ENCODE results near the gene ATP7A.
"Not testable (repeated sequence)": the region's sequence is repeated elsewhere in the genome, so short reads cannot be mapped to it uniquely, and the experiment has no call there.

The ATP7A gene

DNA sequence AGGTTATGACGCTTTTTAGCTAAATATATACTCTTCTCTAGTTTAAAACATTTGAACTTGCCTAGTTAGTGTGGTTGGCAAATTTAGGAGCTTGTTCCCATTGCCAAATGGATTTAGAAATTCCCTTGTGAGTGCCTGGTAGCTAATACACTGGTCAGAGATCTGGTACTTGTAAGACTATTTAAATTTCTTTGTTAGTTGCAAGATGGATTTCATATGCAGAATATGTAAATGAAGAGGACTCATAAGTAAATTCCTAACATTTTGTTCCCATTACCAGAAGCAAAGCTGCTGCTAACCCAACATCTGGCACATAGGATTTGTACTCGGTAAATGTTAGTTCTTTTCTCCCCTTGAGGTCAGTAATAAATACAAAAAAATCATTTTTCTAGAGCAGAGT, 137.6 kb downstream of the ATP7A start:
- no peak overlapping the region for H3K9ac ChIP-seq (ENCODE audit: low read depth, low read length, poor library complexity, severe bottlenecking)
- no peak overlapping the region for H3K4me2 ChIP-seq (ENCODE audit: low read depth, low read length, poor library complexity, severe bottlenecking)
- no peak for TF ChIP-seq EZH2phosphoT487 (IDR thresholded peaks at IDR 0.05; ENCODE audit: borderline replicate concordance)
- TF ChIP-seq, protein P1, sequence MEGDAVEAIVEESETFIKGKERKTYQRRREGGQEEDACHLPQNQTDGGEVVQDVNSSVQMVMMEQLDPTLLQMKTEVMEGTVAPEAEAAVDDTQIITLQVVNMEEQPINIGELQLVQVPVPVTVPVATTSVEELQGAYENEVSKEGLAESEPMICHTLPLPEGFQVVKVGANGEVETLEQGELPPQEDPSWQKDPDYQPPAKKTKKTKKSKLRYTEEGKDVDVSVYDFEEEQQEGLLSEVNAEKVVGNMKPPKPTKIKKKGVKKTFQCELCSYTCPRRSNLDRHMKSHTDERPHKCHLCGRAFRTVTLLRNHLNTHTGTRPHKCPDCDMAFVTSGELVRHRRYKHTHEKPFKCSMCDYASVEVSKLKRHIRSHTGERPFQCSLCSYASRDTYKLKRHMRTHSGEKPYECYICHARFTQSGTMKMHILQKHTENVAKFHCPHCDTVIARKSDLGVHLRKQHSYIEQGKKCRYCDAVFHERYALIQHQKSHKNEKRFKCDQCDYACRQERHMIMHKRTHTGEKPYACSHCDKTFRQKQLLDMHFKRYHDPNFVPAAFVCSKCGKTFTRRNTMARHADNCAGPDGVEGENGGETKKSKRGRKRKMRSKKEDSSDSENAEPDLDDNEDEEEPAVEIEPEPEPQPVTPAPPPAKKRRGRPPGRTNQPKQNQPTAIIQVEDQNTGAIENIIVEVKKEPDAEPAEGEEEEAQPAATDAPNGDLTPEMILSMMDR (conservative IDR thresholded peaks at IDR 0.05; ENCODE audit: low read length), result no peak

DNA sequence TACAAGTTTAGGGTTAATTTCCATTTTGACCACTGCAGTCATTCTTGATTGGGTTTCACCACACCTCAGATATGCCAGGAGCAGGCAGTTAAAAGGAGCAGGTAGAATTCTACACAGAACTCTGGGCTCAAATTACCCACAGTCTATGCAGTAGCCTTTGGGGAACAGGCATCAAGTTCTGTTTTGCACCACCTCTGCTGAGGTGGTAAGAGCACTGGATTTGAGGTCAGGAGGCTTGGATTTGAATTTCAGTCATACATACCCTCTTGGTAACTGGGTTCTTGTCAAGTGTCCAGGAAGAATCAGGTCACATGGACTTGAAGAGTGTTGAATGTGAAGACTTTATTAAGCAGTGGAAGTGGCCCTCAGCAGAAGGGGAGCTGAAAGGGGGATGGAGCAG, 153.2 kb downstream of the ATP7A start:
- H2AFZ ChIP-seq (ENCODE audit: low read length), result no peak overlapping the region
- no peaks in the 10 kb centered on the region for H3K4me1 ChIP-seq (ENCODE audit: insufficient read depth, low read length, poor library complexity, severe bottlenecking)
- H3K36me3 ChIP-seq (ENCODE audit: insufficient read depth, low read length), result no peaks in the 10 kb centered on the region
- H3K4me2 ChIP-seq (ENCODE audit: low read depth, low read length, poor library complexity, severe bottlenecking), result no peak overlapping the region
- no peaks in the 10 kb centered on the region for H3K9me3 ChIP-seq (ENCODE audit: insufficient read depth, low read depth, low read length)
- no peak for TF ChIP-seq EZH2phosphoT487 (IDR thresholded peaks at IDR 0.05; ENCODE audit: borderline replicate concordance)
- TF ChIP-seq, protein P1 (conservative IDR thresholded peaks at IDR 0.05; ENCODE audit: low read length), result no peak
- H4K20me1 ChIP-seq (ENCODE audit: insufficient read depth, low read length, poor library complexity, severe bottlenecking), result no peaks in the 10 kb centered on the region
- no peaks in the 10 kb centered on the region for H3K79me2 ChIP-seq (ENCODE audit: insufficient read depth, low read length)
- H3K9ac ChIP-seq (ENCODE audit: low read depth, low read length, poor library complexity, severe bottlenecking), result no peak overlapping the region
- no peak overlapping the region for H3K4me3 ChIP-seq (ENCODE audit: low read length, poor library complexity, severe bottlenecking)
- H3F3A ChIP-seq (ENCODE audit: low read depth), result no peaks in the 10 kb centered on the region
- H3K27me3 ChIP-seq (ENCODE audit: insufficient read depth, low read length, poor library complexity, severe bottlenecking), result no peaks in the 10 kb centered on the region
- no peaks in the 10 kb centered on the region for H3K9me2 ChIP-seq (replicated peaks; ENCODE audit: low read depth, low read length)

More for the DNA sequence above, 137.6 kb downstream of the ATP7A start:
- Histone ChIP-seq H3K4me3 (ENCODE audit: low read length, poor library complexity, severe bottlenecking) (no peak overlapping the region), H2AFZ (ENCODE audit: low read length) (no peak overlapping the region), H3K79me2 (ENCODE audit: insufficient read depth, low read length) (no peaks in the 10 kb centered on the region), H3K27me3 (ENCODE audit: insufficient read depth, low read length, poor library complexity, severe bottlenecking) (no peaks in the 10 kb centered on the region), H3K4me1 (ENCODE audit: insufficient read depth, low read length, poor library complexity, severe bottlenecking) (no peaks in the 10 kb centered on the region), H4K20me1 (ENCODE audit: insufficient read depth, low read length, poor library complexity, severe bottlenecking) (no peaks in the 10 kb centered on the region), H3K36me3 (ENCODE audit: insufficient read depth, low read length) (no peaks in the 10 kb centered on the region), H3K9me2 (replicated peaks; ENCODE audit: low read depth, low read length) (no peaks in the 10 kb centered on the region), H3K9me3 (ENCODE audit: insufficient read depth, low read depth, low read length) (no peaks in the 10 kb centered on the region), H3F3A (ENCODE audit: low read depth) (no peaks in the 10 kb centered on the region)

DNA sequence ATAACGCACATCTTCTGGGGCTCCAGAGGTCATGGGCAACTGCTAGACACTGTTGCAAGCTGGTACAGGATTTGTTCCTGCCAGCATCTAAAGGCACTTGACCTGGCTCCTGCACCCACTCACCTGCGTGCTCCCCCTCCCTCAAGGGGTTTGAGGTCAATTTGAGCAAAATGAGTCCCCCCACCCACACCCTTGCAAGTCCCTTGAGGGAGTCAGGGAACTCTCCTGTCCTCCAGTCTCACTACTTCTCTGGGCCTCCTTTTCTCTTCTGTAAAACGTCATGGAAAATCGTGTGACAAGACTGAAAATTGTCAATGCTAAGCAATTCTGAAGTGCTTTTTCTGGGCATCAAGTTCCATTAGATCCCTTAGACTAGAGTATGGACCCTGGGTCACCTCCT, 153.7 kb downstream of the ATP7A start:
- Histone ChIP-seq H3K4me1 (ENCODE audit: insufficient read depth, low read length, poor library complexity, severe bottlenecking) (no peaks in the 10 kb centered on the region), H3K79me2 (ENCODE audit: insufficient read depth, low read length) (no peaks in the 10 kb centered on the region), H3K9ac (ENCODE audit: low read depth, low read length, poor library complexity, severe bottlenecking) (no peak overlapping the region), H4K20me1 (ENCODE audit: insufficient read depth, low read length, poor library complexity, severe bottlenecking) (no peaks in the 10 kb centered on the region), H3K9me3 (ENCODE audit: insufficient read depth, low read depth, low read length) (no peaks in the 10 kb centered on the region), H2AFZ (ENCODE audit: low read length) (no peak overlapping the region), H3F3A (ENCODE audit: low read depth) (no peaks in the 10 kb centered on the region), H3K9me2 (replicated peaks; ENCODE audit: low read depth, low read length) (no peaks in the 10 kb centered on the region), H3K4me2 (ENCODE audit: low read depth, low read length, poor library complexity, severe bottlenecking) (no peak overlapping the region), H3K27me3 (ENCODE audit: insufficient read depth, low read length, poor library complexity, severe bottlenecking) (no peaks in the 10 kb centered on the region), H3K36me3 (ENCODE audit: insufficient read depth, low read length) (no peaks in the 10 kb centered on the region), H3K4me3 (ENCODE audit: low read length, poor library complexity, severe bottlenecking) (no peak overlapping the region)
- TF ChIP-seq, protein P1 (conservative IDR thresholded peaks at IDR 0.05; ENCODE audit: low read length), result no peak
- no peak for TF ChIP-seq EZH2phosphoT487 (IDR thresholded peaks at IDR 0.05; ENCODE audit: borderline replicate concordance)

DNA sequence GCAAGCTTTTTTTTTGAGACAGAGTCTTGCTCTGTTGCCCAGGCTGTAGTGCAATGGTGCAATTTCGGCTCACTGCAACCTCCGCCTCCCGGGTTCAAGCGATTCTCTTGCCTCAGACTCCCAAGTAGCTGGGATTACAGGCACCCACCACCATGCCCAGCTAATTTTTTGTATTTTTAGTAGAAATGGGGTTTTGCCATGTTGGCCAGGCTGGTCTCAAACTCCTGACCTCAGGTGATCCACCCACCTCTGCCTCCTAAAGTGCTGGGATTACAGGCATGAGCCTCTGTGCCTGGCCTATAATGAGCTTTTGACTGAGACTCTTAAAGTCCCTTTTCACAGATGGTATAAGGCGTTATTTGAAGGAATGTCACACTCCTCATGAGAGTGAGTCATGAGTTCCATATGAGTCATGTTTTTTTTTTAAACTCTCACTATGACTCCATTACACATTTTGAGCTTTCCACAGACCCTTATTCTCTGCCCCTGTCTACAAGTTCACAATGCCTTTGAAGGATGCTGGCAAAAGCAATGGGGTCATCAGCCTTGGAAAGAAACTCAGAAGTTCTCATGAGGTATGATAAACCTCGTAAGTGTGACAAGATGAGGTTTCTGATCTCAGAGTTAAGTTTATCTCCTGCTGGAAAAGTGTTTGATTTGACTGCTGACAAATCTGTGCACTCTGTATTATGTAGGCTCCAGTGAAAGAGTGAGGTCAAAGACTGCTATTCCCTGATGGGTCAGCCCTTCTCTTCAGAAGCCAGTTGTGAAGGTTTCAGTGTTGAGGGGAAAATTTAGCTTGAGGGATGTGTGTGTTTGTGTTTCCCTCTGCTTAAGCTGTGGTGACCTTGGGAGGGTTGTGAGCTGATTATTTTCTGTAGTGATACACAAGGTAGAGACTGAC, 154.5 kb downstream of the ATP7A start:
- H3K9me2 ChIP-seq (replicated peaks; ENCODE audit: low read depth, low read length); H4K20me1 ChIP-seq (ENCODE audit: insufficient read depth, low read length, poor library complexity, severe bottlenecking); H3K4me3 ChIP-seq (ENCODE audit: low read length, poor library complexity, severe bottlenecking); H3K27me3 ChIP-seq (ENCODE audit: insufficient read depth, low read length, poor library complexity, severe bottlenecking); H3K36me3 ChIP-seq (ENCODE audit: insufficient read depth, low read length); H2AFZ ChIP-seq (ENCODE audit: low read length); H3K4me1 ChIP-seq (ENCODE audit: insufficient read depth, low read length, poor library complexity, severe bottlenecking); H3K9me3 ChIP-seq (ENCODE audit: insufficient read depth, low read depth, low read length); H3K9ac ChIP-seq (ENCODE audit: low read depth, low read length, poor library complexity, severe bottlenecking); H3K4me2 ChIP-seq (ENCODE audit: low read depth, low read length, poor library complexity, severe bottlenecking); H3F3A ChIP-seq (ENCODE audit: low read depth); H3K79me2 ChIP-seq (ENCODE audit: insufficient read depth, low read length): not testable (repeated sequence)
